HG03280 (cell line): ENCODE measurements around the gene RPL18A.

Experiments
- ATAC-seq: cut with Tn5 transposase; IDR thresholded peaks from one replicate; pipeline ENCODE4 v1.9.1; 2021; ENCODE audit warnings: mild to moderate bottlenecking, moderate library complexity; ENCODE audit not compliant: unreplicated experiment

The RPL18A gene

GRCh38 chr19:17908244-17908643, 48.5 kb downstream of the RPL18A start:
- no peak for ATAC-seq

GRCh38 chr19:17909003-17909732, 49.5 kb downstream of the RPL18A start:
- ATAC-seq: no peak

- ATAC-seq: no peak
These were observed 51.2 kb downstream of the RPL18A start for GRCh38 chr19:17910791-17911360.
